ENCODE data around the gene CD8A.
"Not testable (repeated sequence)": the region's sequence is repeated elsewhere in the genome, so short reads cannot be mapped to it uniquely, and the experiment has no call there.

The CD8A gene

DNA sequence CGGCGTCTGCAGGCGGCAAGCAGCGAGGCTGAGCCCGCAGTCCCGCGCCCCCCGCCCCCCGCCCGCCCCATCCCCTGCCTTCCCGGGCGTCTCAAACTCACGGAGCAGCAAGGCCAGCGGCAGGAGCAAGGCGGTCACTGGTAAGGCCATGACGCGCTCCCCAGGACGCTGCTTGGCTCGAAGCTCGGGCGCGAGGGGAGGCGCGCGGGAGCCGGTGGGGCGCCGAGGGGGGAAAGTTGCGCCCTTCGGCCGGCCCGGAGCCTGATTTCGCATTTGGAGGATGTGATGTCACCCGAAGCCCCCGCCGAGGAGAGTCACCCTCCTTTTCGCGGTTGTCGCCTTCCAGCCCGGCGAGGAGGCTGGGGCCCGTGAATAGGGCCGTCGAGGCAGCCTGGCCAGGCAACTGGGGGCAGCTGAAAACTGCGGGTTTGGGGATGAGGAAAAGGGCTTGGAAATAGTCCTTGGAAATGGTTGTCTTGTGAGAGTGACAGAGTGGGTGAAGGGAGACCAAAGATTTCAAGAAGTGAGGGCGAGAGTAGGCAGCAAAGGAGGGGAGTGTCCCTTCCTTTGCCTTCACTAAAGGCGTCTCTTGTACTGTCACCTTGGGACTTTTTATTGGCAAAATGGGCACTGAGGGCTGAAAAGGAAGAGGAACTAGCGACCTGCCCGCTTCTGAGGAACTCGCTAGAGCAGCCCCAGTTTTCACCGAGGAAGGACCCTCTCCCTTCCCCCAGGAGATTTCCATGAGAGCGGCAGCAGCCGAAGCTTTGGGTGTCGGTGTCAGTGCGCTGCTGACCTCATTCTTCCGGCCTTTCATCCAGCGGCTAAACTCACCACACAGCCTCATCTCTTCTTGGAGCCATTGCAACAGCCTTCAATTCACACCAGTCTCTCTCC, at the start of gene CD8A:
CD8A (minus strand) TSS at position 238 of the 897 bp plus-strand sequence; CDS start at position 150, 88 bp downstream.
- DNase-seq = no peak

- DNase-seq = not testable (repeated sequence)
Observed at GRCh38 chr2:86839871-86840548, 49.3 kb upstream of the CD8A start.

- DNase-seq = not testable (repeated sequence)
Observed at GRCh38 chr2:86839455-86839854, 48.7 kb upstream of the CD8A start.

DNA sequence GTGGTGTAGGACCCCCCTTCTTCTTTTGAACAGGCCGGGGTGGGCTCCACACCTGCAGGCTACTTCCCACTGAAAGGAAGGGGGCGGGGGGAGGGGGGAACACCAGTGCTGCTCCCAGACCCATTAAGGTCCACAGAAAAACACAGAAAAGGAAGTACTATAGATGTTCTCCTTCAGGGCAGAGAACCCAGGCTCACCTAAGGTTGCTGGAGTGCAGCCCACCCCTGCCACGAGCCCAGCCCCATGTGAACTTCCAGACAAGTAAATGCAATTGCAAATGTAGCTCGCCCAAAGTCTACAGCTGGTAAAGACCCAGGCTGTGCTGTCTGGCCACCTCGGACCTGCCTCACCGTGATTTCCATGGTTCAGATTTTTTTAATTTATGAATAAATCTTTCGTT, 47.0 kb upstream of the CD8A start:
- not testable (repeated sequence) for DNase-seq

DNA sequence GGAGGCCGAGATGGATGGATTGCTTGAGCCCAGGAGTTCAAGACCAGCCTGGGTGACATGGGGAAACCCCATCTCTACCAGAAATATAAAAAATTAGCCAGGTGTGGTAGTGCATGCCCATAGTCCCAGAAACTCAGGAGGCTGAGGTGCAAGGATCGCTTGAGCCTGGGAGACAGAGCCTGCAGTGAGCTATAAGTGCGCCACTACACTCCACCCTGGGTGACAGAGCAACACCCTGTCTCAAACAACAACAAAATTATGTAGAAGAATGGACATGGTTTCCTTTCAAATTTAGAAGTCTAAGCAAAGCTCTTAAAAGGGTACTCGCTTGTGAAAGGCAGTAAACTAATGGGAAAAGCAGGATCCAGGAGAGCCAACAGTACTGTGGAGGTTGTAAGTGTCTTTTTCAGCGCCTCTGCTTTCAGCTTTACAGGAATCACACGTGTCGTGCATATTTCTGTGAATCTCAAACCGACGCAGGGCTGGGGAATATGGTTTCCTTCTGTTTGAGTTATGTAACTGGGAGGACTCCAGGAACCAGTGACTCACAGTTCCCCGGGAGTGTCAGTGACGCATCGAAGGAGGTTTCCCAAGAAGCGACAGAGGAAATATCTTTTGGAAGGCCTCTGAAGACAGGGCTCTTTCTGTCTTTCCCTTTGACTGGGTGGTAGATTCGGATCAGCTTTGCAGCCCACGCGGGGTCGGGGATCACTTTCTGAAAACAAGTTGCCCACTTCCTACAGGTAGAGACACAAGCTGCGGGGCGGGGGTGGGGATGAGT, 46.4 kb upstream of the CD8A start:
- DNase-seq = not testable (repeated sequence)

DNA sequence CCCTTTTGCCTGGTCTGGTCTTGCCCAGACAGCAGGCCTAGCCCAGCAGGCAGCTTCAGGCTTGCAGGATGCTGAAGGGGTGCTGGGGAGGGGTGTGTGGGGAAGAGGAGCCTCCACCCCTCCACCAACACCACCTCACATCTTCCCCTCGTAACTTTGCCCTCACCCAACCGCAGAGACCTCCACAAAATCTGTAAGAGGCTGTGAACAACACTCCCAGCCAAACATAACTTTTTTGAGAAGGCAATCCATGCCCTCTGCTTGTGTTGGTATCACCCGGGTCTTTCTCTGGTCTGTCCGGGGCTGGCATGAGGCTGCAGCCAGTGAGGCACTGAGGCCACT, 44.8 kb upstream of the CD8A start:
- not testable (repeated sequence) for DNase-seq

- no peak for DNase-seq
Observed at GRCh38 chr2:86833315-86833714, 42.6 kb upstream of the CD8A start.

- DNase-seq = no peak
Observed at GRCh38 chr2:86832334-86833096, 41.8 kb upstream of the CD8A start.

DNA sequence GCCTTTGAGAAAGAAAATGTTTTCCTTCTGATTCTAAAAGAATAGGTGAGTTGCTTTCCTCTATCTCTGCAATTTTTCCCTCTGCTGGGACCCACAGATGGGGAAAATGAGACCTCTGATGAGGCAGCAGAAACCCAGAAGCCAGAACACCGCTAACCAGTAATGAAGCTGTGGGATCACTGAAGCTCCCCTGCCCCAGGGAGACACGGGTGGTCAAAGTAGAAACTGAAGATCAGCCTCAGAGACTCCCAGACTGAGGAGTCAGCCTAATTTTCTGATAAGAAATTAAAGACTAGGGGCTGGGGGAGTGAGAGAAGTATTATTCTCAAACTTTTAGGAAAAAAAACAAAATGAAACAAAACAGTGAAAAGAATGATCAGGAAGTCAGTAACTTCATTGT, 40.8 kb upstream of the CD8A start:
- DNase-seq = no peak

- DNase-seq = no peak
Observed at GRCh38 chr2:86826951-86827350, 36.2 kb upstream of the CD8A start.

GRCh38 chr2:86825693-86826381, 35.1 kb upstream of the CD8A start:
- no peak for DNase-seq

DNA sequence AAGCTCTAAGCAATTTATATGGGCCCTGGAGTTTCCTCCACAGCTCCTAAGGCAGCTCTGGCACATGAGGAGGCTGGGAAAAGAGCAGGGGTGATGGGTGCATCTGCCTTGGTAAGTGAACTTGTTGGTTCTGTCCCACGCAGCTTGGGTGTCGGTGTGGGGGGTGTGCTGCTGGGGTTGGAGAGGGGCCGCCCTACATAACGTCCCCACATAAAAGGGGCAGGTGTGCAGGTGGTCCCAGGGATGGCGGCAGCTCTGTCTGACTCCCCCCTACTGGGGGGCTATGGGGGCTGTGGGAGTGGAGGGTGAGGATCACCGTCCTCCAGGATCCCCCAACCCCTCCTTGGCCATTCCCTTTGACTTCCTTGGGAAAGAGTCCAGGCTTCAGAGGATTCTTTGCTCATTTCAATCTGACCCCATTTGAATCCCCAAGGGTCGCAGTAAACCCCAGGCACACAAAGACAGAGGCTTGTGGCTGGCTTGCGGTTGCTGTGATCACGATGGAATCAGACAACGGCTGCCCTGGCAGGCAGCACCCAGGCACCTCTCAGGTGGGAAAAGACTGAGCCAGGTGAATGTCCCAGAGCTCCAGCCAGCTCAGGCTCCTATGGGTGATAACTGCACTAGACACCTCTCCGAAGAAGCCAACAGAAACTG, 34.5 kb upstream of the CD8A start:
- DNase-seq = no peak

GRCh38 chr2:86822668-86823345, 32.1 kb upstream of the CD8A start:
- DNase-seq = no peak

DNA sequence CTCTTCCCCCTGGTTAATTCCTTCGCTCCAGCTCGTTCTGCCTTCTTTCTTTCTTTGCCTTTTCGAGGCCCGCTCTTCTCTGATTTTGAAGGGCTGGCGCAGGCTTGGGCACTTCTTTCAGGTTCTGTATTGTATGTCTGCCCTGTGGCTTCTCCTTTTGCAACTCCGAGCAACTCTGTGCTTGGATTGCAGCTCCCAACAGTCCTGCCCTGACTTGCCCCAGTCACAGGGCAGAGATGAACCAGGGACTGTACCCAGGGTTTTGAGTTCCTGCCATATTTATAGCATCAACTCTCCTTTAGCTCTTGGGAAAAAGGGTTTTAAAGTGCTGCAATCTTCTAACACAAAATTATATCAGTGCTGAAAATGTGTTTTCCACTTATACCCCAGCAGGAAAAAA, 31.1 kb upstream of the CD8A start:
- no peak for DNase-seq

GRCh38 chr2:86821306-86821705, 30.6 kb upstream of the CD8A start:
- DNase-seq = no peak

GRCh38 chr2:86818957-86819356, 28.2 kb upstream of the CD8A start:
- DNase-seq = no peak

GRCh38 chr2:86818114-86818801, 27.5 kb upstream of the CD8A start:
- no peak for DNase-seq

GRCh38 chr2:86815611-86816010, 24.9 kb upstream of the CD8A start:
- no peak for DNase-seq

DNA sequence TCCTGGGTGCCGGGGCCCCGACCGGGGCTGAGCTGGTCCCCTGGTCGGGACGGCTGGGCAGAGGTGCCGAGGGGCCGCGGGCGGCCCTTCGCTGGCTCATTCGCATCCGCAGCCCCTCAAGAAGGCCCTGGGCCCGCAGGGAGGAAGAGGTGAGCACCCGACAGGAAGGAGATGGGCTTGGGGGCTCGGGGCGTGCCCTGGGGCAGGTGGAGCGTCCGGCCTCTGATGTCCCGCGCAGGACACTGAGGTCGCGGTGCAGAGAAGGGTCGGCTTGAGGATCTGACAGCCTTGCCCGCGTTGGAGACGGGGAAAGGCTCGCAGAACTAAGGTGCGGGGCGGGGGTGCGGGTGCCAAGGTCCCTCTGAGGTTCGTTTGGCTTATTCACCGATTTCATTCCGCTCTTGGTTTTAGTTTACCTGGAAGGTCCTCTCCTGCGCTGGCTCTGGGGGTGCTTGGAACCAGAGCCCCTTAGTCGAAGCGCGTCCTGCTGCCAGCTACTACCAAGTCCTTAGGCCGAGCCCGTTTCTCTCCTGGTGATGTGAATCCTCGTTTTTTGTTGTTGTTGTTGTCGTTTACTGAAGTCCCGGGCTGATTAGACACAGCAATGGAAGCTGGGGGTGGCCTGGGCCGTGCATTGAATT, 18.9 kb upstream of the CD8A start:
- no peak for DNase-seq
